AG04449 (cell line): Measurements from ENCODE around the gene CEND1.
A peak's percentile ranks its signal among the peaks of the same experiment; 100 is the strongest.

Experiments
- CTCF ChIA-PET: fragments of 350-600 bp; formaldehyde crosslinking; extraction: SDS; loops from one replicate; lab custom pipeline; 2021; ENCODE audit warnings: antibody characterized with exemption; lab: Yijun Ruan, JAX
- POLR2A ChIA-PET: fragments of 400-600, 350-600 bp; formaldehyde crosslinking; extraction: SDS; loops from one replicate; lab custom pipeline; 2020; ENCODE audit warnings: antibody characterized with exemption, inconsistent platforms; lab: Yijun Ruan, JAX
- DNase-seq: peaks from one replicate; pipeline ENCODE4 v3.0.0-alpha.2; 2010; ENCODE audit warnings: low read depth, low spot score
- H3K4me3 ChIP-seq: 2 replicates; pipeline ENCODE4 v1.5.1; 2011; ENCODE audit warnings: low read depth, mild to moderate bottlenecking, control low read depth, low read length
- CTCF ChIP-seq: IDR thresholded peaks from one replicate; pipeline ENCODE4 v1.5.1; 2011; ENCODE audit warnings: mild to moderate bottlenecking, moderate library complexity, low read length, control low read depth, inconsistent platforms; ENCODE audit not compliant: insufficient read depth; ENCODE audit errors: missing control alignments

Gene CEND1

GRCh38 chr11:777288-778255, 12.3 kb downstream of the CEND1 start, which contains the start of gene GATD1:
GATD1 (minus strand) TSS chr11:777487; CDS start chr11:777462, 25 bp downstream.
- ChIA-PET CTCF (interaction anchor here (0.7 to 5.1 kb wide), 7 partner anchors 8 to 55 kb away, joined by 3 to 25 read pairs (median 3); partner anchors contain the start of gene SLC25A22), POLR2A (interaction anchor here (1.9 kb wide), 1 partner anchor 18 kb away, joined by 10 read pairs; no protein-coding TSS in a partner anchor)
- H3K4me3 ChIP-seq = peak within 1 kb of the TSS; percentile 73
- DNase-seq = no peak
- TF ChIP-seq CTCF = no peak

- no peak for TF ChIP-seq CTCF
- CTCF ChIA-PET = interaction anchor here (0.7 to 5.1 kb wide), 6 partner anchors 9 to 222 kb away, joined by 3 to 25 read pairs (median 4); no protein-coding TSS in a partner anchor
- POLR2A ChIA-PET = interaction anchor here (0.5 to 1.9 kb wide), 3 partner anchors 13 to 18 kb away, joined by 3 to 10 read pairs (median 4); no protein-coding TSS in a partner anchor
- H3K4me3 ChIP-seq = peak overlapping the region; percentile 73
- no peak for DNase-seq
Measured at GRCh38 chr11:776561-777287, 13.2 kb downstream of the CEND1 start.

GRCh38 chr11:776263-776560, 13.7 kb downstream of the CEND1 start:
- DNase-seq = no peak
- ChIA-PET CTCF (interaction anchor here (0.8 to 5.1 kb wide), 8 partner anchors 8 to 221 kb away, joined by 3 to 25 read pairs (median 4); no protein-coding TSS in a partner anchor), POLR2A (interaction anchor here (1.2 to 1.9 kb wide), 2 partner anchors 15 to 19 kb away, joined by 3 to 10 read pairs; no protein-coding TSS in a partner anchor)
- no peak for TF ChIP-seq CTCF
- peak overlapping the region; percentile 73 for H3K4me3 ChIP-seq

GRCh38 chr11:774873-775592, 14.9 kb downstream of the CEND1 start:
- DNase-seq = no peak
- POLR2A ChIA-PET = interaction anchor here (0.9 kb wide), 1 partner anchor 12 kb away, joined by 3 read pairs; no protein-coding TSS in a partner anchor
- no peak for TF ChIP-seq CTCF
- CTCF ChIA-PET = interaction anchor here (1.3 to 5.1 kb wide), 4 partner anchors 9 to 220 kb away, joined by 5 to 25 read pairs (median 7); no protein-coding TSS in a partner anchor
- peak overlapping the region; percentile 33; the same call in 1 of the 2 replicates for H3K4me3 ChIP-seq

GRCh38 chr11:773830-774229, 16.1 kb downstream of the CEND1 start:
- no peak for DNase-seq
- H3K4me3 ChIP-seq = no peak overlapping the region
- CTCF ChIA-PET = interaction anchor here (1.3 kb wide), 1 partner anchor 10 kb away, joined by 6 read pairs; no protein-coding TSS in a partner anchor
- POLR2A ChIA-PET = no interaction called here
- TF ChIP-seq CTCF = no peak
